HepG2 (cell line): ENCODE data around the gene CCL17. TPM values are rescaled to one million over a fixed set of nuclear protein-coding genes. Genes with fewer than 3 reads are reported as not detected.

Source experiments
- BATF2 ChIP-seq: sonication (generic); formaldehyde crosslinking; IDR thresholded peaks from 2 replicates; pipeline ENCODE4 v1.8.0; 2022; ENCODE audit warnings: mild to moderate bottlenecking, missing genetic modification reagents, moderate library complexity
- BCL6 ChIP-seq: IDR thresholded peaks from 2 replicates; pipeline ENCODE4 v1.6.1; 2016; ENCODE audit warnings: missing genetic modification reagents, missing compliant biosample characterization
- CENPBD1 ChIP-seq: sonication (generic); formaldehyde crosslinking; IDR thresholded peaks from 2 replicates; pipeline ENCODE4 v1.8.0; 2022; ENCODE audit warnings: missing genetic modification reagents, low read depth, mild to moderate bottlenecking, borderline replicate concordance
- FOXC1 ChIP-seq: sonication (generic); formaldehyde crosslinking; IDR thresholded peaks from 2 replicates; pipeline ENCODE4 v1.8.0; 2022; ENCODE audit warnings: mild to moderate bottlenecking, missing genetic modification reagents, borderline replicate concordance
- GLMP ChIP-seq: sonication (generic); formaldehyde crosslinking; IDR thresholded peaks from 2 replicates; pipeline ENCODE4 v1.9.0; 2021; ENCODE audit warnings: missing genetic modification reagents, mild to moderate bottlenecking, borderline replicate concordance
- HMGA1 ChIP-seq: sonication (generic); formaldehyde crosslinking; conservative IDR thresholded peaks from 2 replicates; pipeline ENCODE4 v1.4.0; 2020; ENCODE audit warnings: missing genetic modification reagents
- HNF4G ChIP-seq, 2 experiments: sonication (generic) in 1 of 2; formaldehyde crosslinking in 1 of 2; IDR thresholded peaks; 2 replicates each; pipeline versions ENCODE4 v1.4.0 to v1.6.1; 2011 to 2020; ENCODE audit warnings: borderline replicate concordance in 2 of 2, low read depth in 2 of 2, mild to moderate bottlenecking in 2 of 2, low read length in 1 of 2, missing genetic modification reagents in 1 of 2, moderate library complexity in 1 of 2
- MBD4 ChIP-seq: IDR thresholded peaks from 2 replicates; pipeline ENCODE4 v1.6.1; 2012; ENCODE audit warnings: low read length, inconsistent platforms, borderline replicate concordance
- MXD1 ChIP-seq: sonication (generic); formaldehyde crosslinking; IDR thresholded peaks from 2 replicates; pipeline ENCODE4 v1.4.0; 2020; ENCODE audit warnings: mild to moderate bottlenecking, missing genetic modification reagents
- NFYC ChIP-seq: IDR thresholded peaks from 2 replicates; pipeline ENCODE4 v1.6.1; 2016; ENCODE audit warnings: missing genetic modification reagents, missing compliant biosample characterization
- PAXIP1 ChIP-seq: sonication (generic); formaldehyde crosslinking; conservative IDR thresholded peaks from 2 replicates; pipeline ENCODE4 v1.4.0; 2020; ENCODE audit warnings: mild to moderate bottlenecking, missing genetic modification reagents, moderate library complexity
- SRSF4 ChIP-seq: fragments of 200-400 bp; formaldehyde crosslinking; IDR thresholded peaks from one replicate; pipeline ENCODE4 v1.6.1; 2018; ENCODE audit warnings: mild to moderate bottlenecking, low read depth, low read length, moderate library complexity; ENCODE audit not compliant: poor library complexity, severe bottlenecking
- THAP8 ChIP-seq: sonication (generic); formaldehyde crosslinking; IDR thresholded peaks from 2 replicates; pipeline ENCODE4 v1.5.1; 2020; ENCODE audit warnings: missing genetic modification reagents, mild to moderate bottlenecking, borderline replicate concordance
- ZFP90 ChIP-seq: sonication (generic); formaldehyde crosslinking; IDR thresholded peaks from 2 replicates; pipeline ENCODE4 v1.8.0; 2022; ENCODE audit warnings: missing genetic modification reagents, mild to moderate bottlenecking, inconsistent platforms, borderline replicate concordance
- ZNF333 ChIP-seq: sonication (generic); formaldehyde crosslinking; IDR thresholded peaks from 2 replicates; pipeline ENCODE4 v1.4.0; 2020; ENCODE audit warnings: mild to moderate bottlenecking, missing genetic modification reagents, borderline replicate concordance
- ZNF33A ChIP-seq: sonication (generic); formaldehyde crosslinking; IDR thresholded peaks from 2 replicates; pipeline ENCODE4 v1.5.1; 2020; ENCODE audit warnings: missing genetic modification reagents, mild to moderate bottlenecking, moderate library complexity, borderline replicate concordance
- ZNF362 ChIP-seq: sonication (generic); formaldehyde crosslinking; IDR thresholded peaks from 2 replicates; pipeline ENCODE4 v1.4.0; 2020; ENCODE audit warnings: missing genetic modification reagents, mild to moderate bottlenecking, borderline replicate concordance
- ZNF589 ChIP-seq: sonication (generic); formaldehyde crosslinking; conservative IDR thresholded peaks from 2 replicates; pipeline ENCODE4 v1.8.0; 2022; ENCODE audit warnings: mild to moderate bottlenecking, moderate library complexity, missing genetic modification reagents
- polyA plus RNA-seq, 8 experiments: library from polyadenylated mRNA; depleted of rRNA in 3 of 8; stranded (reverse) in 7 of 8; unstranded in 1 of 8; fragments of >200 nt; fragmentation: Illumina TruSeq in 4 of 8; extraction: Trizol in 4 of 8; gene quantifications; 2 replicates each; pipeline versions ENCODE4 v1.2.1 to v1.2.3, GENCODE V29; 2011 to 2016; ENCODE audit warnings: low read depth in 4 of 8, missing spikeins in 1 of 8, mixed read lengths in 1 of 8; ENCODE audit not compliant: insufficient read depth in 1 of 8
- total RNA-seq, 5 experiments: library from RNA; depleted of rRNA; stranded (reverse); fragments of >200 nt; fragmentation: Illumina TruSeq; extraction: Trizol; gene quantifications; 2 replicates each; pipeline ENCODE4 v1.2.3, GENCODE V29; 2016; ENCODE audit warnings: low read depth in 1 of 5

Gene CCL17
- total and polyA plus RNA-seq, 2 of the 13 experiments (the other 11 are each of a cell fraction or from before 2014, with no cell fraction given), result not detected

GRCh38 chr16:57447186-57447962, 42.8 kb downstream of the CCL17 start, which contains the start of the genes CIAPIN1 and COQ9 (continued):
- TF ChIP-seq THAP8 (CRISPR knock-in tag), result peak; percentile 98
- peak; percentile 53; the same call in 1 of the 2 replicates for TF ChIP-seq FOXC1 (CRISPR knock-in tag)
- peak; percentile 85; the same call in 1 of the 2 replicates for TF ChIP-seq ZFP90 (CRISPR knock-in tag)
- no peak for TF ChIP-seq ZNF33A (CRISPR knock-in tag)
- TF ChIP-seq HNF4G (IDR thresholded peaks at IDR 0.05; ENCODE audit: borderline replicate concordance, low read depth, low read length), result no peak
- peak; percentile 85; the same call in 1 of the 2 replicates for TF ChIP-seq HNF4G (CRISPR knock-in tag; IDR thresholded peaks at IDR 0.05; ENCODE audit: borderline replicate concordance, low read depth)
- TF ChIP-seq MBD4, result no peak
- TF ChIP-seq MXD1 (CRISPR knock-in tag), result peak; percentile 91
- TF ChIP-seq HMGA1 (CRISPR knock-in tag), result no peak
- peak; percentile 90; the same call in 1 of the 2 replicates for TF ChIP-seq BATF2 (CRISPR knock-in tag)
- peak; percentile 92 for TF ChIP-seq ZNF589
- peak; percentile 75 for TF ChIP-seq PAXIP1 (CRISPR knock-in tag)
- no peak for TF ChIP-seq GLMP (CRISPR knock-in tag)
- no peak for TF ChIP-seq SRSF4
- peak; percentile 51; the same call in 1 of the 2 replicates for TF ChIP-seq NFYC (CRISPR knock-in tag)
- peak; percentile 45; the same call in 1 of the 2 replicates for TF ChIP-seq ZNF362
- TF ChIP-seq CENPBD1 (CRISPR knock-in tag), result peak; percentile 89; the same call in 1 of the 2 replicates
- peak; percentile 40 for TF ChIP-seq ZNF333 (CRISPR knock-in tag)
- 0 out of 2 replicates have a peak, but pooled peaks have one; percentile 41 for TF ChIP-seq BCL6
